NB4 (cell line): ENCODE measurements around the gene SAMD4A.

Experiments used
- CTCF ChIP-seq: IDR thresholded peaks from one replicate; pipeline ENCODE4 v1.5.1; 2012; ENCODE audit warnings: low read depth, low read length
- MAX ChIP-seq: IDR thresholded peaks from 2 replicates; pipeline ENCODE4 v1.6.1; 2011; ENCODE audit warnings: low read depth, low read length
- POLR2A ChIP-seq: IDR thresholded peaks from 2 replicates; pipeline ENCODE4 v1.6.1; 2011; ENCODE audit warnings: mild to moderate bottlenecking; ENCODE audit not compliant: insufficient read length; ENCODE audit errors: extremely low read depth

- TF ChIP-seq CTCF (no peak), POLR2A (no peak), MAX (no peak)
Measured at GRCh38 chr14:54665946-54666345, 99.0 kb downstream of the SAMD4A start.
